ENCODE results near the gene SENP1. TPM values are rescaled to one million over a fixed set of nuclear protein-coding genes. Genes with fewer than 3 reads are reported as not detected.

The SENP1 gene
- total RNA-seq, 1 donor from 2014 or later, result 24.0 TPM

DNA sequence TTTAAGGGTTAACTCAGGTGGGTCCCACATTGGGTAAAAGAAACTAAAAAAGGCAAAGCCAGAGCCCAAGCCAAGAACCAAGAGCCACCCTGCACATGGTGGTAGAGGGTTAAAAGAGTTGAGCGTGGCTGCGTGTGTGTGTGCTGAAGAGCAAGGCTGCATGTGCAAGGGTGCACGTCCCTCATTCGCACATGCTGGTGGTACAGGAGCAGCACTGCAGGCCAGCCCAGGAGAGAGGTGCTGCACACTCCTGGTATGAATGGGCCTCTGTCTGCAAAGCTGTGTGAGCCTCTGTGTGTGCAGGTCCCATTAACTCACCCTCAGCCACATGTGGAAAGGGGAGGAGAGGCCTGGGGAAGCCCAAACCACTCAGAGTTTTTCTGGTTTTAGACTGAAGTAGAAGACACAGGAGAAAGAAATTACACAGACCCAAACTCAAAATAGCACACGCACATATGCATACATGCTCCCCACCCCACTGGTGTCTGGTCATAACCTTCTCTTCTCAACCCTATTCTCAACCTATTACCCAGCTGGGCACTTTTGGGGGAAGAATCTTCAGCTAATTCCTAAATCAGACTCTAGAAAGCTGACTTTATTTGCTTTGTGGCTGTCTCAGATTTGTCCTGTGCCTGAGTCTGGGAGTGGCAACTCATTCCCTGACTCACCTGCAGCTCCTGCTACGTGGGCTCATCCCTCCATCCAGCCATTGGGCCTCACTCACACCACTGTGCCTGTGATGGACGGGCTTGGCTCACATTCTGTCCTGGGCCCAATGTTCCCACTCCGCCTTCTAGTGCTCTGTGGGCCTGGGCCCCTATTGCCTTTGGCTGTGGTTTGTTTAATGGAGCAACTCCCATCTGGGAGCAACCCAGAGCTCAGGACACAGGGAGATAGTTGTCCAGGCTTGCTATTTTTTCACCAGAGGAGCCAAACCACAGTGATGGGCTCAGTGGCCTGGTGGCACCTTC lies 70.8 kb downstream of the SENP1 start:
- DNase-seq, result no peak

DNA sequence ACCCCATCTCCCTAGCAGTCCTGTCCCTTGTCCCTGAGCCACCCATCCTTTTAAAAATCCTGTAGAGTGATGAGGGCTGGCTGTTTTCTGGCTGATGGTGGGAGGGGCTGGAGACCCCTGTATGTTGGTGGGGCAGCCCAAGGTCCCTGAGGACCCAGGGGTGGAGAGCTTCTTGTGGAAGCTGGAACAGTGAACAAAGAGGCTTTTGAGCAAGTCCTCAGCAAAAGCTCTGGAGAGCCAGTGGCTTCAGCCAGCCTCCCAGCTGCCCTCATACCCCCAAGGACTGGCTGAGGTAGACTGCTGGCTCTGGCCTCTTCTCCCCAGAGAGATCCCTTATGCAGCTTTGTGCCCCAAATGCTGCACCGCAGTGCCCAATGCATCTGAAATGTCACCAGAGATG lies 72.4 kb downstream of the SENP1 start:
- DNase-seq, result no peak

DNA sequence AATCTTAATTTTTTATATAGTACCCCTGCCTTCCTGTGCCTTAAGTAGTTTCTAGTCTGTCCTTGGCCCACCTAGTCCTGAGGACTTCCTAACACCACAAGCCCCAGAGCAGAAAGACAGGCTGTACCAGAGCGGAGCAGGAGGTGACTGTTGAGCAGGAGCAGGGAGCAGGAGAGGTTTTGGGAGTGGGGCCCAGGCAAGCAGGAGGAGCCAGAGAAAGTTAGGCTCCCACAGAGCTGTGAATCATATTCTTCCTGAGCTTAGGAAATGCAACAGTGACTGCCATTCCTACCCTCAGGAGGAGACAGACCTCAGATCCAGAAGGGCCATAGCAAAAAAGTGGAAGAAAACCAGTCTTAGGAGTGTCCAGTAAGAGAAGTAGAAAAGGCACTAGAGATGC lies 73.3 kb downstream of the SENP1 start:
- no peak for DNase-seq

DNA sequence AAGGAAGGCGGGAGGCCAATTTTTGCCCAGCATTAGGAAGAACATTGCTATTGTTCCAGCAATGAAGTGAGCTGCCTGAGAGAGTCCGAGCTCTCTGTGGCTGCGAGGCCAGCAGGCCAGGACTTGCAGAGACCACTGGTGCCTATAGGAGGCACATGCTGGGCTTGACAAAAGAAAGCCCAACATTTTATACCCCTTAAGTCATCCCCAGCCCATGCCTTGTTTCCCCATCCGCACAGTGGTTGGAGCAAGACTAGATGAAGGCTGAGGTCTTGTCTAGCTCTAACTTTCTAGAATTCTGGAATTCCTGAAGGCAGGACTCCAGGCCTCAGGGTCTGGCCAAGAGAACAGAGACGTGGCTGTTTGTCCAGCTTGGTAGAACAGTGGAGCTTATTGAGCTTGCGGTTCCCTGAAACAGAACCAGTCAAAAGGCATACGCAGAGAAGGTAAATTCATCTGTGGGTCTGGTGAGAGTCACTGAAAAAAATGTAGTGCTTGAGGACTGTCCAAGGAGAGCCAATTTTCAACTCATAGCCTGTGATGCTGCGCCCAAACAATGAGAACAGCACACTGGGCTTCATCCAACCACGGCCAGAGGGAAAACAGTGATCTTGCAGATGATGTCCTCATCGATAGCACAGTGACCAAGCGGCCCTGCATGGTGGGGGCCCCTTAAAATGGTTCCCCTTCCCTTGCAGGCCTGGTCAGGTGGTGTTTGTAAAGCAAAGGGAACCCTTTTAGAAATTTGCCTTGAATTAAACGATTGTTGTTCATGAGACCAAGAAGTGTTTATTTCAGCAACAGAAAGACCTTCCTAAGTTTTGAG lies 74.5 kb downstream of the SENP1 start:
- DNase-seq, result no peak

DNA sequence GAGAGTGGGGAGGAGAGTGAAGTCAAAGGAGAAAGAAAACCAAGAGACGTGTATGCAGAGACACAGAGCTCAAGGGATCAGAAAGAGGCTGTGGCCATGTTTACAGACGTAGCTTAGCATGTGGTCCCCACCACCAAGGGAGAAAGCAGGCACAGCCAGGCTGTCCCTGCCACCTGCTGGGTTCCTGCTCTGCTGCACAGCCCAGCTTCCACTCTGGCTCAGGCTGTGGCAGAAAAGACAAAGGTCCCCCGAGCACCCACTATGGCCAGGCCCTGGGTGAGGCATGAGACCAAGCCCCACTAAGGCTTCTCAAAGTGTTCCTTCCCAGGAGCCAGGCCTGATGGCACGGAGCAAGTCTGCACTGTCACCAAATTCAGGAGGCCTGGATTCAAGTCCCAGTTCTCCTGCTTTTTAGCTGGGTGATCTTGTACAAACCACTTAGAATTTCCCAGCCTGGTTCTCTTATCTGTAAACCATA lies 75.7 kb downstream of the SENP1 start:
- no peak for DNase-seq

DNA sequence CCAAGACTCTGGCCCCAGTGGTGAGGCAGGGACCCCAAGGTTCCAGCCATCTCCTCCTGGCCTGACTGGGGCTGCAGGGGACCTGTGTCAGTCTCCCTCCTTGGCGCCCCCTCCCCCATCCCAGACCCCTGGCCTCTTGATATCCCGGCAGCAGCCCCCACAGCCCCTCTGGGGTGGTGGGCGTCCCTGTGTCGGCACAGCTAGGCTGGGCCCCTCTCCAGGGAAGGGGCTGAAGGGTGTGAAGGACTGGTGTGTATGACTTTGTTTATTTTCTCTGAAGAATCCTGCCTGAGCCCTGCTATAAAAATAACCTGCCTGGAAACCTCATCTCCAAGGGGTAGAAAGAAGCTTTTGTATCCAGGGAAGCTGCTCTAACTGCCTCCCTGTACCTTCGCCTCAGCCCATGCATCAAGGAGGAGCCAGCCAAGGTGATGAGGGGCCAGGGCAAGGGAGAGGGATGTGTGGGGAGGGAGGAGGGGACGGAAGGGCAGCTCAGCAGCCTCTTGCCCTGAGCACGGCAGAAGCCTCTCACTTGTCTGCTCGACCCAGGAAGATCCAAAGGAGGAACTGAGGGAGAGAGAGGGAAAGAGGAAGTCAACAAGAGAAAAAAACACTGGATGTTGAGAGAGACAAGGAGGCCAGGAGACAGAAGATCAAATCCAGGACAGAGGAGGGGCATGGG lies 76.2 kb downstream of the SENP1 start:
- DNase-seq, result no peak

DNA sequence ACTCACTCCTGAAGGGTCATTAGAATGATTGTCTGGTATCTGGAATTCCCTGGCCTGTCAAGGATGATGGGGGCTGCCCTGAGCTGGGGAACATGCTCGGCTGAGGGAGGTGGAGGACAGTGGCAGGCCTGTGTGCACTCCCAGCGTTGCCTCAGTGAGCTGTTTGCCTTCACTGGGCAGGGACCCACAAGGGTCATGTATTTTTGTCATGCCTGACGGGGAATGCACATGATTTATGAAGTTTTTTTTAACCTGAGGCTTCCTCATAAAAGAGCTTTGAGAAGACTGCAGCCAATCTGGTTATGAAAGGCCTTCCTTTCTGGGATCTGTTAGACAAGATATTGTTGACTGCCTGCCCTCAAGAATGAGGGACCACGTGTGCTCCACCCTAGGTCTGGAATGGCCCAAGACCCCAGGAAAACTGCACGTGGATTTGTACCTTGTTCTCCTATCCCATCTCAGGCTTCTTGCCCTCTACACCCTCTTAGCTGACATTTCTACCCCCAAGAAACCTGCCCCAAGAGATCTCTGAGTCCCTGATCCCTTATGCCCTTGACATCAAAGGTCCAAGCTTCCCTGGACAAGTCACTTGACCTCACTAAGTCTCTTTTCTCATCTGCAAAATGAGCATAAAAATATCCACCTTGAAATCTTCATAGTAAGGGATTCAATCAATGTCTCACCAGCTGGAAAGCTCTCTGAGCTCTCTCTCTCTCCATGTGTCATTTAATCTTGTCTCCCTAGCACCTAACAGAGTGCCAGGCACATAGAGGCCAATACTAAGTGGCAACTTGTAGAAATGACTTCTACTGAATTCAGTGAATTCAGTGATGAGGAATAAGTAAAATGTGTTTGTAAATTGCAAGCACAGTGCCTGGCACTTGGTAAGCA lies 77.1 kb downstream of the SENP1 start:
- no peak for DNase-seq

DNA sequence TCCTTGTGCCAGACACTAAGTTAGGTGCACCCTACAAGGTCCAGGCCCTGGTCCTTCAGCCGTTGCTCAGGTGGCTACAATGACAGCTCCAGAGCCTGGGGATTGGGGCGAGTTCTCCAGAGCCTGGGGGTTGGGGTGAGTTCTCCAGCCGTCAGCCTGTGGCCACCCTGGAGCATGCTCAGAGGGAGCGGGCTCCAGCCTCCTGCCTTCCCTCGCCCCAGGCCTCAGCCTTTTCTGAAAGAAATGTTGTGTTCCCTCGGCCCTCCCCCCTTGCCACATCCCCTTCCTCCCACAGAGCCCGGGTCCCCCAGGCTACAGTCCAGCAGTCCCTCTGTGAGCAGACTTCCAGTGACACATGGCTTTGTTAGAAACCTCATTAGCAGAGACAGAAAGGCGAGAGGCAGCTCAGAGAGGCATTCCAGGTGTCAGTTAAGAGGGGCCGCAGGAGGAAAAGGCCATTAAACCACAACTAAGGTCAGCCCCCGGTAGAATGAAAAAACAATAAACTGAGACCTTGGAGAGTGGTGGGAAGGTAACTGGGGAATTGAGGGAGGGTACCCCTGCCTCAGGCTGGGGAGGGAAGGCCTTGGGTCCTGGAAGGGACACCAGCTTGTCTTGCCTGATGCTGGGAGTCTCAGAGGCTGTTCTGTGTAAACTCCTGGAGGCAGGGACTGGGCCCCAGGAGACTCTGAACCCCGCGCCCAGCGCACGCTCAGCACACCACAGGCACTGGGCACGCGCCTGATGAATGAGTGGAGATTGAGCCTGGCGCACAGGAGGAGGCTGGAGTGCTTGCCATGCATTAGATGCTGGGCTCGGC lies 78.5 kb downstream of the SENP1 start:
- no peak for DNase-seq

DNA sequence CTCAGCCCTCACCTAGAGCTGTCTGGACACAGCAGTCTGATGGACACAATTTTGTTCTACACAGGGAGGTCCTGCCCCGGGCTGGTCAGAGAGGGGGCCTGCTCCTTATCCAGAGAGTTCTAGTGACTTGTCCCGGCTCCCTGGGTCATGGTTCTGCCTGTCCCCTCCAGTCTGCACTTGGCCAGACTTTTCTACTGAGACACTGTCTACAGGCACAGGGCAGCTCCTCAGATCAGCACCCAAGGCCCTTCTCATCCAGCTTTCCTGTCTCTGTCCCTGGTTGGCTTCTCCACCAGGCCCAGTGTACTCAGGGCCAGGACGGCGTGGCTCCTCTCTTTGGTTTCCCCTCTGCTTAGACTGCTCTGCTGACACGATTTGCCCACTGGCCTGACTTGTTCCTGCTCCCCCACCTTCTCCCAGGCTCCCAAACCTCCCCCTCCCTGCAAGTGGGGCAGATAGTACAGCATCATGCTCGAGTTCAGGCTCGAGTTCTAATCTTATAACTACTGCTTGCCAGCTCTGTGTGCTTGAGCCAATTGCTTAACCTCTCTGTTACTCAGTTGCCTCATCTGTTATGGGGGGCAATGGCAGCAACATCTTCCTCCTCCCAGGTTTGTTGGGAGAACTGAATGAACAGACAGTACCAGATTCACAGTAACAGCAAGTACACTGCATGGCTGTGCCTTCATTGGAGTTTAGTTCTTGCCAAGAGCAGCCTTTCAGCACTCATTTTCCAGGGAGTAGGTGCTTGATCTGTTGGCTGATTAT lies 79.6 kb downstream of the SENP1 start:
- DNase-seq, result no peak

DNA sequence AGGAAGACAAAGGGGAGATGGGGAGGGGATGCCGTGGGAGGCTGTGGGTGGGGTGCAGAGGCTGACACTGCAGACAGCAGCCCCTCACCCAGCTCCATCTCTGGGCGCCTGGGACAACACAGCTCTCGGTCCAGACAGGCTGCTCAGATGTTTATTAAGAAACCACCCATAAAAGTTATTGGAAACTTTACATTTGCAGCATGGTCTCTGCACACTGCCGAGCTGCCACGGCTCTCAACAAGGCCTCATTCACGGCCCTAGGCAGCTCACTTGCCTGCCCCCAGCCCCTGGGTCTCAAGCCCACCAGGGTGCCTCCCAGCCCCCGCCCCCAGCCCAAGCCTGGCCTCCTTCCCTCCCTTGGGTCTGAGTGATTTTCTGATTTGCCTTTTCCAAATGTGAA lies 80.6 kb downstream of the SENP1 start:
- DNase-seq, result no peak

DNA sequence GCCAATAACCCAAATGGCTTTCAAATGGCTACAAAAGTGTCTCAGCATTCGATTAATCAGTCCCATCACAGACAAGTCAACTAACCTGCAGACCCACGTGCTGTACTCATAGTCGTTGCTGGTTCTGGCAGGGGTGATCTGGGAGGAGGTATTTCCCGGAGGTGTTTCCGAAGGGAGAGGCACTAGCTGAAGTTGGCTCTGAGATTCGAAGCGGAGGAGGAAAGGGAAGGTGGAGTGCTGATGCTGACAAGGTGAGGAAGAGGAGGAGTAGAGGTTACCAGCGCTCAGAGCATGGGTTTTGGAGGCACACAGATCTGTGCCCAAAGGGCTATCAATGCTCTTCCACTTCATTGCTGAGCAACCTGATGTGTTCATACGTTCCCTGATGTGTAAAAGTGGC lies 81.1 kb downstream of the SENP1 start:
- DNase-seq, result no peak

DNA sequence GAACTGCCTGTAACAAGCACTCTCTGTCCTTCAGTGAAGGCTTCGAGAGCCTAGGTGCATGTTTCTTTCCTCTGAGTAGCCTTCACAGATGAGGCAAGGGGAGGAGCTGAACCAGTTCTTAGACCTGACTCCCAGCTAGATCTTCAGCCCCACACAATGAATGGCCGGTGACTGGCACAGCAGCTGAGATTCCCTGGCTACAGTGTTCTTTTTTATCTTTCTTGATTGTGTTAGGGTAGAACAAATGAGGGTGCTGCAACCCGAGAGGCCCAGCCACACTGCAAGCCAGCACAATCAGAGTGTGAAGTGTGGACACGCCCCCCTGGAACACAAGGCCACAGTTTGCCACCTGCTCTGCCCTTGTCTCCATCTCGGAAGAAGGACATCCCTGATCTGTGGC lies 82.5 kb downstream of the SENP1 start:
- DNase-seq, result no peak

DNA sequence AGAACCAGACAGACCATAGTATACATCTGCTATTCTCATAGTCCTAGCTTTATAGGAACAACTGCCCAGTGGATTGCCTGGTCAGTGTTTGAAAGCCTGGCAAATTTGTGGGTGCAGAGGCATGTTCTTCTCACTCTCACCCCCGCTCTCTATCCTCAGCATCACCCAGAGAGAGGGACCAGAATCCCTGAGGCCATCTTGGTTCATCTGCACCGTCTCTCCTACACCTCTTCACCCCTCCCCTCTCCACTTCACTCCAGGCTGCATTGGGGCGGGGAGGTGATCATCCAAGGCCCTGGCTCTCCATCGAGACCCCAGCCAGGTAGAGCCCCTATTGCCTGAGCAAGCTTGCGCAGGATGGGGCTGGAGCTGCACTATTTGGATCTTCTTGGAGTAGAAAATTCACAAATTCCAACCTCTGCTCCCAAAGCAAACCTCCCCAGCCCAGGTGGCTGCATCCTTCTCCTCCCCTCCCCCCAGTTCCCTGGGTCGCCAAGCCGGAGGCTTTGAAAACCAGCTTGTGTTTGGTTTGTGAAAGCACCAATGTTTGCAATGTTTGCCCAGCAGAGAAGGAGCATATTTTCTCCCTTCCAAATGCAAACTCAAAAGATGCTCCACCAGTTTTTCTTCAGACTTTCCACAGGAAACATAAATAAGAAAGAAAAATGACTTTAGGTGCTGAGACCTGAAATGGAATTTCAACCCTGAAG lies 83.0 kb downstream of the SENP1 start:
- DNase-seq, result no peak

DNA sequence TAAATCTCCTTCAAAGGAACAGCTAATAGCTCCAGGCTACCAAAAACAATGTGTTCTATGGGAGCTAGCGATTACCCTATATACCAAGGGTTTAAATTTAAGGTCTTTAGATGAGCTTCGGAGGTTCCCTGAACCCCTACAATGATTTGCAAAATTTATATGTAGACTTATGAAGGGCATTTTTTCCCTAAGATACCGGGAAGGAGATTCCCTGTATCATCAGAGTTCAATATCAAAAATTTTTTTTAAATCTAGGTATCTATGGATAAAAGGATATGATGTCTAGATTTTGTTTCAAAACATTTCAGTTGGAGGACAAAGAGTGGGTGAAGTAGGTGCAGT lies 83.7 kb downstream of the SENP1 start:
- DNase-seq, result no peak

DNA sequence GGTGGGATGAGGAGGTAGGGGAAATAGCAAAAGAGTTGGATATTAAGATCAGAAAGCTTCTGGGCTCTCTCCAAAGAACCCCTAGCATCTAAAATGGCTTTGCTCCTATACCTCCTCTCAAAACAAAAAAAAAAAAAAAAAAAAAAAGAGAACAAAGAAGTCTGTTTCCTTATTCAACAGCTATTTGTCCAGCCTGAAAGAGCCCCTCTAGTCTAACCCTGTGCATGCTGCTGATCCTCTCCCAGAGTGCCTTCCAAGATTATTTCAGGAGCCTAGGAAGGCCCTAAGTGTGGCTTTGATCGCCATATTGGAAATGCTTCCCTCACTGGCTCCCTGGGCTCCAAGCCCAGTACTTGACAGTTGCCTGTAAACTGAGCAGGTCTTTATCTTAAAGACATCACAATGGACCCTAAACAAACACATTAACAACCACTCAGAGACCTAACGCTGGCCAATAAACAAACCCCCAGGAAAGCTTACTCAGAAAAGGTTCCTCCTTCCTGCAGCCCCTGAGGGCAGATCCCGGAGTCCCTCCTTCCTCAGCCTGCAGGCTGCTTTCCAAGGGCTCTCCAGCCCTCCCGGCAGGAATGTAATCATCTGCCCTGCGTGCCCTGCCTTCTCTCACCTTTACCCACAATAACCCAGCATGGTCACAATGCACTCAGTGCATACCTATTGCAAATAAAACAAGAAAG lies 84.2 kb downstream of the SENP1 start:
- no peak for DNase-seq

DNA sequence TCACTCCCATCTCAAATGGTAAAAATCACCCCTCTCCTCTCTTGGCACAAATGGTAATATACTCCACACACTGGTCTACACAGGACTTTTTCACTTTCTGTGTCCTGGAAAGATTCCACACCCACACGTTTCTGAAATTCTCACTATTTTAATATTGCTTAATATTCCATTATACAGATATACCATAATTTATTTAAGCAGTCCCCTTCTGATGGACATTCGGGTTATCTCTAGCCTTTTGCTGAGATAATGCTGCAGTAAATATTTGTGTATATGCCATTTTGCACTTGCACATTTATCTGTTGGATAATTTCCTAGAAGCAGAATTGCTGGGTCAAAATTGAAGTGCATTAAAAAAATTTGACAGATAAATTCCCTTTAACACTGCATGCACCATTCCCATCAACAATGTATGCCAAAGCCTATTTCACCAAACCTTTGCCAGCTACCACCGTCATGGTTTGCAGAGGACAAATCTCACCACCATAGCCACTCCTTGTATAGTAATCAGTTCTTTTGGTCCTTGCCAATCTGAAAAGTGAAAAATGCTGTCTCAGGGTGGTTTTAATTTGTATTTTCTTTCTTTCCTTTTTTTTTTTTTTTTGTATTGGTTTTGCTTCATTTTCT lies 86.1 kb downstream of the SENP1 start:
- DNase-seq, result no peak

DNA sequence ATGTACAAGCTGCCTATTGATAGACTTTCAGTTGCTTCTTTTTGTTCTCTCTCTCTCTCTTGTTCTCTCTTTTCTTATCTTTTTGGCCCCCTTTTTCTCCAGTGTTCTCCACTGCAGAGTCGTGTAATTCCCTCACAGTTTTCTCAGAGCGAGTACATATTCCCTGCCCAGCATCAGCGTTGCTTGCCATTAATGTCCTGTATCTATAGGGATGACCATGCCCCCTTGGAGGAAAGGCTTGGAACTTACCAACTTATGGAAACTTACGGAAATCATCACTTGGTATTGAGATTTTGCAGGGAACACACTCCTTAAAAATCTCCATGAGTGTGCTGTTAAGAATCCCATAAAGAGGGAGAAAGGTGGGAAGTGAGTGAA lies 87.3 kb downstream of the SENP1 start:
- no peak for DNase-seq

DNA sequence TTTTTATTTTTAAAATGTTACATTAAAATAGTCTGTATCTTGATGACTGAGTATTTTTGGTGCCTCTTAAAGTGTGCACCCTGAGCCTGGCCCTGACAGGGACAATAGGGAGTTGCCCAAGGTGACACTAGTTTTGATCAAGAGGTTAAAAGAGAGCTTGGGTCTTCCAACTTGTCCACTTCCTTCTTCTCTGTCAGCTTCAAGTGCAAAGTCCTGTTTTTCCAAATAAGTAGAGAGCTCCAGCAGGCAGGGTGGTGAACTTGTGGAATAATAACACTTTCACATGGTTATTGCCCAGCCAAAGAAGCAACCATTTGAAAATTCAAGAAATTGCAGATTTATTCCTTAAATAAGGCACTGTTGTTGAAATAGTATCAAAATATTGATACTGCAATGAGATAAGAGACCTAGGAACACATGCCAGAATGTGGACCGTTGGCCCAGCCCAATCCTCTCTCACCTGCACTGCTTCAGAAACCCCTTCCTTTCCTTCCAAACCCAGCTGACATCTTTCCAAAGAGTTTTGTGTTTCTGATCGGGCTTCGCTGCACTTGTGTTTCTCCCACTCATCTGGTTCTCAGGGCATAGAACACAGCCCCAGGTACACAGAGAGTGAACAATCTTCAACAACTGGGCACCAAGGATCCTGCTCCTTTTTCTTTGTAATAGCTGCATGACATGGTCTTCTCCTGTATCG lies 87.8 kb downstream of the SENP1 start:
- no peak for DNase-seq
